Coronary artery (tissue), 2 donors: ENCODE results near the gene BBOX1.
A peak's percentile ranks its signal among the peaks of the same experiment; 100 is the strongest.
"Not testable (repeated sequence)": the region's sequence is repeated elsewhere in the genome, so short reads cannot be mapped to it uniquely, and the experiment has no call there.

Experiments
- DNase-seq: peaks from one replicate; pipeline ENCODE4 v3.0.0-alpha.2; 2017; ENCODE audit warnings: low spot score
- H3K27ac ChIP-seq, 2 donors: fragments of 200-600 bp; sonication (generic); one replicate each; pipeline ENCODE4 v1.5.1; 2016 to 2019
- H3K4me3 ChIP-seq: fragments of 200-600 bp; sonication (generic); 2 replicates; pipeline ENCODE4 v1.5.1; 2016; ENCODE audit warnings: mild to moderate bottlenecking, moderate library complexity
- TF ChIP-seq, protein P1 (sequence below): fragments of 200-600 bp; sonication (generic); IDR thresholded peaks from one replicate; pipeline ENCODE4 v1.5.1; 2019; ENCODE audit warnings: antibody characterized with exemption

BBOX1 gene, protein sequence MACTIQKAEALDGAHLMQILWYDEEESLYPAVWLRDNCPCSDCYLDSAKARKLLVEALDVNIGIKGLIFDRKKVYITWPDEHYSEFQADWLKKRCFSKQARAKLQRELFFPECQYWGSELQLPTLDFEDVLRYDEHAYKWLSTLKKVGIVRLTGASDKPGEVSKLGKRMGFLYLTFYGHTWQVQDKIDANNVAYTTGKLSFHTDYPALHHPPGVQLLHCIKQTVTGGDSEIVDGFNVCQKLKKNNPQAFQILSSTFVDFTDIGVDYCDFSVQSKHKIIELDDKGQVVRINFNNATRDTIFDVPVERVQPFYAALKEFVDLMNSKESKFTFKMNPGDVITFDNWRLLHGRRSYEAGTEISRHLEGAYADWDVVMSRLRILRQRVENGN

DNA sequence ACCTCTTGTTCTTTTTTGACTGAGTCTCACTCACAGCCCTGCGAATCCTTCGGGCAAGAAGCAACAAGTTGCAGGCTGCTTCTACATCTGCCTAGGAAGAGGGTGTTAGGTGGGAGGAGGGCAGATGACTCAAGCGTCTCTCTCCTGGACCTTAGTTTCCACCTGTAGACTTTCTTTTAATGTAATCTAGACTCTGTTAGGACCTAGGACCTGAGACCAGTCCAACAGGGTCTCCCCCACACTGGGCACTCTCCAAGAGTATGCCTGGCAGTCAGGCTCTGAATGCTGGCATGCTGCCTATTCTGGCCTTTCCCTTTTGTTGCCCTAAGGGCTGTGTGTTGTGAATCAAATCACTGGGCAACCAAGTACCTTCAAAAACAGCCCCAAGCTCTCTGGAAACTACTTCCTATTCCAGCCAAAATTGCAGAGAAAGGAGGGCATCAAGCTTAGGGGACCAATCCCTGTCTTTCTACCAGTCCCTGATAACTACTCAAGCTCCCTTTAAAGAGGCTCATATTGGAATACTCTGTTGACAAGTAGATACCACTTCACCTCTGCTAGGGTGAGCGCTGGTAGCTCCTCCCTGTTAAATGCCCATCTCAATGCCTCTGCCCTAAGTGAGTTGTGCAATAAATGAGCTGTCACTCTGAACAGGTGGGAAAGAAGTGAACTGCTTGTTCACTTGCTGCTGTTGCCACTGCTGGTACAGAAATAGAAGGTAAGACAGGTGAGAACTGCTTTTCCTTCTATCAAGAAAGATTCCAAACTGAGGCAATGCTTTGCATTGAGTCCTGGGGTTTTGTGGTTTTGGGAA, at the start of gene BBOX1:
Gene BBOX1 (plus strand): TSS at position 514 of the 814 bp plus-strand sequence. CDS start 14,616 bp downstream, outside the sequence.
- TF ChIP-seq, protein P1, sequence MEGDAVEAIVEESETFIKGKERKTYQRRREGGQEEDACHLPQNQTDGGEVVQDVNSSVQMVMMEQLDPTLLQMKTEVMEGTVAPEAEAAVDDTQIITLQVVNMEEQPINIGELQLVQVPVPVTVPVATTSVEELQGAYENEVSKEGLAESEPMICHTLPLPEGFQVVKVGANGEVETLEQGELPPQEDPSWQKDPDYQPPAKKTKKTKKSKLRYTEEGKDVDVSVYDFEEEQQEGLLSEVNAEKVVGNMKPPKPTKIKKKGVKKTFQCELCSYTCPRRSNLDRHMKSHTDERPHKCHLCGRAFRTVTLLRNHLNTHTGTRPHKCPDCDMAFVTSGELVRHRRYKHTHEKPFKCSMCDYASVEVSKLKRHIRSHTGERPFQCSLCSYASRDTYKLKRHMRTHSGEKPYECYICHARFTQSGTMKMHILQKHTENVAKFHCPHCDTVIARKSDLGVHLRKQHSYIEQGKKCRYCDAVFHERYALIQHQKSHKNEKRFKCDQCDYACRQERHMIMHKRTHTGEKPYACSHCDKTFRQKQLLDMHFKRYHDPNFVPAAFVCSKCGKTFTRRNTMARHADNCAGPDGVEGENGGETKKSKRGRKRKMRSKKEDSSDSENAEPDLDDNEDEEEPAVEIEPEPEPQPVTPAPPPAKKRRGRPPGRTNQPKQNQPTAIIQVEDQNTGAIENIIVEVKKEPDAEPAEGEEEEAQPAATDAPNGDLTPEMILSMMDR, result no peak
- DNase-seq, result no peak
- Histone ChIP-seq H3K4me3 (no peak within 1 kb of the TSS), H3K27ac (peak within 1 kb of the TSS in 1 of 2 donors; percentile 16)

DNA sequence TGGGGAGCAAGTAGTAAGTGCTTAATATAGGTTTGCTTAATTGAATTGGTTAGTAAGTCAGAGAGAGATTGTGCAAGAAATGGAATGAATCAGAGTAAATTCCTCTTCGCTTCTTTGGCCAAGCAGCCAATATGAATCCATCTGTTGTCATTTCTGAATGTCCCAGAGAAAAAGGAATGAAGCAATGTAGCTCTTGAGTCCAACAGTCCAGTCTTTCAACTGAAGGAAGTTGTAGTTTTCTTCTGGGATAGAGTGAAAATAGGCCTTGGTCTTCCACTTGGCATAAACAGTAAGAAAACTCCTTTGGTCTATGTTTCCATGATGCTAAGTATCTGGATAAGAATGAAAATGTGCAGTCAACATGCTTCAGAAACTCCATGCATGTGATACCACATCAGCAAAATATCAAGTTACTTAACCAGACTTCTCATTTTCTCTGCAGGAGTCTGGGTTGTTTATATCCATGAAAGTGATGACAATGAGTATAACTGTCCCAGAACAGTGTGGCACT, 48.5 kb upstream of the BBOX1 start:
- H3K4me3 ChIP-seq, result peak overlapping the region; percentile 17
- H3K27ac ChIP-seq, result peak overlapping the region; percentile 60 to 84
- DNase-seq, result no peak
- TF ChIP-seq, protein P1, result no peak

DNA sequence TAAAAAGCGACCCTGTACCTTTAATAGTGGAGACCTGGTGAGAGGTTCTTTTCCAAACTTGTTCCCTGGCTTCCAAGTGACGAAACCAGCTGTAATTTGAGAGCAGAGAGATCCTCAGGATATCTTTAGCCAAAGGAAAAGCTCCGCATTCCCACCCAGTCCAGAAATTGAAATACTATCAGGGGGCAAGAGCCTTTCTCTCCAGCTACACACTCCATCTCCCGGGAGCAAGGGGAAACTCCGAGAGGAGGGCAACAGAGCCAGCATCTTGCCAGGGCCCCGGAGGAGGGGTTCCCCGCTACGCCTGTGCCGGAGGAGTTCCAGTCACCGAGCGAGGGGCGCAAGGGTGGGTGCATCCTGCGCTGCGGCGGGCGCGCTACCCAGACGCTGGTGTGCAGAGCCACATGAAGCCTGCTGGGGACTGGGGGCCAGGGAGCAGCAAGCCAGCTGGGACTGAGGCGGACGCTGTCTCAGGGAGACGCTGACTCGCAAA, 46.6 kb upstream of the BBOX1 start, which contains the start of gene FIBIN:
Gene FIBIN (plus strand): TSS at position 148 of the 493 bp plus-strand sequence. CDS start 415 bp downstream, outside the sequence.
- Histone ChIP-seq H3K4me3 (peak within 1 kb of the TSS; percentile 90), H3K27ac (peak within 1 kb of the TSS; percentile 93 to 97)
- peak; percentile 79 for DNase-seq
- TF ChIP-seq, protein P1, result no peak

DNA sequence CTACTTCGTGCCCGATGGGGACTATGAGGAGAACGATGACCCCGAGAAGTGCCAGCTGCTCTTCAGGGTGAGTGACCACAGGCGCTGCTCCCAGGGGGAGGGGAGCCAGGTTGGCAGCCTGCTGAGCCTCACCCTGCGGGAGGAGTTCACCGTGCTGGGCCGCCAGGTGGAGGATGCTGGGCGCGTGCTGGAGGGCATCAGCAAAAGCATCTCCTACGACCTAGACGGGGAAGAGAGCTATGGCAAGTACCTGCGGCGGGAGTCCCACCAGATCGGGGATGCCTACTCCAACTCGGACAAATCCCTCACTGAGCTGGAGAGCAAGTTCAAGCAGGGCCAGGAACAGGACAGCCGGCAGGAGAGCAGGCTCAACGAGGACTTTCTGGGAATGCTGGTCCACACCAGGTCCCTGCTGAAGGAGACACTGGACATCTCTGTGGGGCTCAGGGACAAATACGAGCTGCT, 46.0 kb upstream of the BBOX1 start:
- Histone ChIP-seq H3K27ac (peak overlapping the region; percentile 93 to 97), H3K4me3 (peak overlapping the region; percentile 90)
- peak; percentile 76 for DNase-seq
- TF ChIP-seq, protein P1, result no peak

DNA sequence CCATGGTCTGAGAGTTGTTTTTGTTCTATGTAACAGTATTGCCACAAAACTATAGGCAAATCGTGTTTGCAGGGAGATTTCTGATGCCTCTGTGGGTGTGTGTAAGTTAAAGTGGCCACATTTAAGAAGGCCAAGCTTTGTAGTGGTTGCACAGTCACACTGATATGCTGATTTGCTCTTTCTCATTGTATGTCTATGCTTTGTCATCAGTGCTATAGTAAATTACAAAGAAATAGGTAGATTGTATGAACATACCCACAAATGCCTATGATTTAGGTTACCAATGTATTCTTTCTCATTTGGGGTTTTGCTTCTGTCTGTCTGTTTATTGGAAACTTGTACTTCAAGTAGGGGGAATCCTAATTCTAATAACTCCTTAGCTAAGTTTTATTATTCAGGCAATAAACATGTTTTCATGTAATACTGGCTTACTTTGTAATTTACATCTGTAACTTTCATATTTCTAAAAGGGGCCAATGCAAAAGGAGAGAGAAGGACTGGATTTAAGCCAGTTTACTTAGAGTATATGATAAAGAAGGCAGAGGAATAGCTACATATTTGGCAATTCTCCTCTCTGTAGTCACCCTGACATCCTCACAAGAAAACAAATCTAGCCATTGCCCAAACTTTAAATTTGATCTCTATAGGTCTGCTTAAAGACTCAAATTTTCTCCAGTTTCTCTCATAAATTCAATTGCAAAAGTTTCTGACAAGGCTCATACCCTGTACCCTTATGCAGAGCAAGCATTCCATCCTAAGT, 44.7 kb upstream of the BBOX1 start:
- TF ChIP-seq, protein P1, result no peak
- Histone ChIP-seq H3K27ac (peak overlapping the region; percentile 93 to 97), H3K4me3 (peak overlapping the region; percentile 90)
- DNase-seq, result no peak

DNA sequence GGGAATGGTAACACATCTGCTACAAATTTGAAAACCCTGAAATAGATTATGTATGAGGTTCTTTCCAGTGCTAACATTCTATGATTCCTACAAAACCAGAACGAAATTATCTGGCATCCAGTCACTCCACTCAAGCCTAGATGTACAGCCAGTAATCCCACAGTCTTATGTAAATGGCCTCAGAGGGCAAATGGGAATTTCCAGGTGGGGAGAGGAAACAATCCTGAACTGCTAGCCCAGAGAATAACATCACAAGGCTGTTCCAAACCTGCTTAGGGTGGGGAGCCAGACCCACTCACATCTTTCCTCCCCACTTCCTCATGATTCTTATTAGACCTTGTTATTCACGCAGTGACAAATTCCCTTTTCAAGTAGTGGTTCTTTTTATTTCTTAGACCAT, 43.2 kb upstream of the BBOX1 start:
- DNase-seq, result no peak
- Histone ChIP-seq H3K27ac (peak overlapping the region; percentile 93 to 97), H3K4me3 (peak overlapping the region; percentile 90)
- TF ChIP-seq, protein P1, result no peak

DNA sequence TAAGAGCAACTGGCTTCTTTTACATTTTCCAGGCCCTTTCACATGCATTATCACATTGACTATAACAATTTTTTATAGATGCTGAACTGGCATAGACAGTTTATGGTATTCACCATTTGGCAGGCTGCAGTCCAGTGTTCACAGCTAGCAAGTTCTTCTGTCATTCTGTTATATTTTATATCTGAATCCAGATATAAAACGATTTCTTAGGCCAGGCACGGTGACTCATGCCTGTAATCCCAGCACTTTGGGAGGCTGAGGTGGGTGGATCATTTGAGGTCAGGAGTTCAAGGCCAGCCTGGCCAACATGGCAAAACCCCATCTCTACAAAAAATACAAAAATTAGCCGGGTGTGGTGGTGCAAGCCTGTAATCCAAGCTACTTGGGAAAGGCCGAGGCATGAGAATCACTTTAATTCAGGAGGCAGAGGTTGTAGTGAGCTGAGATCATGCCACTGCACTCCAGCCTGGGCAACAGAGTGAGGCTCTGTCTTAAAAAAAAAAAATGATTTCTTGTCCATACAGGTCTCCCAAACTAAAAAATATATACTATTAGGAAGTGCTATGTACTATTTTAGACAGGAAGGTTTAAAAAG, 39.4 kb upstream of the BBOX1 start:
- H3K4me3 ChIP-seq, DNase-seq: not testable (repeated sequence)
- H3K27ac ChIP-seq, result peak overlapping the region; percentile 30 to 51
